GM10248 (cell line): Measurements from ENCODE around the gene STX16.

ENCODE experiments used
- CTCF ChIA-PET: fragments of 300-600 bp; sonication (Branson Sonifier 250); formaldehyde crosslinking; extraction: SDS; loops from one replicate; lab custom pipeline; 2021; ENCODE audit warnings: antibody characterized with exemption; lab: Yijun Ruan, JAX
- POLR2A ChIA-PET: fragments of 350-650 bp; sonication (Branson Sonifier 250); formaldehyde crosslinking; extraction: SDS; loops from one replicate; lab custom pipeline; 2020; ENCODE audit warnings: antibody characterized with exemption; lab: Yijun Ruan, JAX
- DNase-seq: peaks from one replicate; pipeline ENCODE4 v3.0.0; 2012; ENCODE audit errors: extremely low spot score
- CTCF ChIP-seq: IDR thresholded peaks from 2 replicates; pipeline ENCODE4 v1.5.1; 2012; ENCODE audit warnings: mild to moderate bottlenecking, low read depth; ENCODE audit errors: extremely low read depth, missing control alignments, control extremely low read depth

Gene STX16

GRCh38 chr20:58623579-58624473 is 27.3 kb upstream of the STX16 start:
- ChIA-PET CTCF (no interaction called here), POLR2A (no interaction called here)
- no peak for DNase-seq
- TF ChIP-seq CTCF, result no peak

- CTCF ChIA-PET, result no interaction called here
- POLR2A ChIA-PET, result no interaction called here
- no peak for DNase-seq
- TF ChIP-seq CTCF, result no peak
Measured at GRCh38 chr20:58624687-58625086, 26.4 kb upstream of the STX16 start.

GRCh38 chr20:58625585-58625984 is 25.5 kb upstream of the STX16 start:
- no peak for TF ChIP-seq CTCF
- DNase-seq, result no peak
- ChIA-PET POLR2A (no interaction called here), CTCF (interaction anchor here (1.1 to 1.2 kb wide), 2 partner anchors 10 to 26 kb away, joined by 3 to 5 read pairs; partner anchors contain the start of gene STX16)

- no peak for DNase-seq
- POLR2A ChIA-PET, result no interaction called here
- no peak for TF ChIP-seq CTCF
- CTCF ChIA-PET, result interaction anchor here (1.1 to 1.6 kb wide), 3 partner anchors 10 to 67 kb away, joined by 3 to 5 read pairs (median 3); partner anchors contain the start of gene STX16
Measured at GRCh38 chr20:58626051-58626450, 25.0 kb upstream of the STX16 start.

GRCh38 chr20:58627212-58628072 is 23.6 kb upstream of the STX16 start:
- no peak for TF ChIP-seq CTCF
- peak; percentile 50 for DNase-seq
- ChIA-PET CTCF (interaction anchor here (1.6 kb wide), 1 partner anchor 66 kb away, joined by 3 read pairs; no protein-coding TSS in a partner anchor), POLR2A (no interaction called here)

GRCh38 chr20:58628491-58629214 is 22.4 kb upstream of the STX16 start:
- no peak for DNase-seq
- POLR2A ChIA-PET, result no interaction called here
- CTCF ChIA-PET, result no interaction called here
- no peak for TF ChIP-seq CTCF
